ENCODE measurements around the gene CALCOCO1. TPM values are rescaled to one million over a fixed set of nuclear protein-coding genes. Genes with fewer than 3 reads are reported as not detected.

Gene CALCOCO1
- total RNA-seq, 1 donor from 2014 or later, result 68.4 TPM

DNA sequence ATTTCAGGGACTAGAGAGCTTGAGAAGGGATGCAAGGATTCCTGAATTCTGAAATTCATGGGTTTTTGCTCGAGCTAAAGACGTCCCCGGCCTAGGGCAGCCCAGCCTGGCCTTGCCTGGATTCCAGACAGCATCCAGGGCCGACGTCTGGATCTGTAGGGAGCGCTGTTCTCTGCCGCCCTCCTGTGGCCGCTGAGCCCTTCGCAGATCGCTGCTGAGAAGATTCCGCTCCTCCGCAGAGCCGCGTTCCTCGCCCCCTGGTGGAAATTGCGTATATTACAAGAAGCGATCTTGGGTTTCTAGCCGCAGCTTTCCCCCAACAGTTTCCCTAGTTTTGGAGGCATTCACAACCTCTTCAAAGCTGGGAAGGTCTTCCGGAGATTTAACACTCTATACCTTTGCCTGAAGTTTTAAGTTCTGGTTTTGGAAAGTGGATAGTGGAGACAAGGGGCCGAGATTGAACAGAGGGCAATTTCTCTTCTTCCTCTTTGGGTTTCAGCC is 19.4 kb upstream of the CALCOCO1 start:
- peak; percentile 100 for TF ChIP-seq CTCF (IDR thresholded peaks at IDR 0.05; ENCODE audit: insufficient read depth, low read length, poor library complexity, severe bottlenecking)
- Histone ChIP-seq H3K4me3 (ENCODE audit: low read depth, low read length) (no peak overlapping the region), H3K36me3 (ENCODE audit: control insufficient read depth, insufficient read depth, low read length) (no peaks in the 10 kb centered on the region), H3K27me3 (ENCODE audit: control insufficient read depth, insufficient read depth, low read length) (peaks cover 81% of the 10 kb centered on the region)
- DNase-seq (ENCODE audit: low read depth), result peak; percentile 65

GRCh38 chr12:53744751-53745150 is 17.5 kb upstream of the CALCOCO1 start:
- H3K4me3 ChIP-seq (ENCODE audit: low read depth, low read length), result no peak overlapping the region
- no peak for TF ChIP-seq CTCF (IDR thresholded peaks at IDR 0.05; ENCODE audit: insufficient read depth, low read length, poor library complexity, severe bottlenecking)
- H3K36me3 ChIP-seq (ENCODE audit: control insufficient read depth, insufficient read depth, low read length), result no peaks in the 10 kb centered on the region
- peaks cover 76% of the 10 kb centered on the region for H3K27me3 ChIP-seq (ENCODE audit: control insufficient read depth, insufficient read depth, low read length)
- no peak for DNase-seq (ENCODE audit: low read depth)

DNA sequence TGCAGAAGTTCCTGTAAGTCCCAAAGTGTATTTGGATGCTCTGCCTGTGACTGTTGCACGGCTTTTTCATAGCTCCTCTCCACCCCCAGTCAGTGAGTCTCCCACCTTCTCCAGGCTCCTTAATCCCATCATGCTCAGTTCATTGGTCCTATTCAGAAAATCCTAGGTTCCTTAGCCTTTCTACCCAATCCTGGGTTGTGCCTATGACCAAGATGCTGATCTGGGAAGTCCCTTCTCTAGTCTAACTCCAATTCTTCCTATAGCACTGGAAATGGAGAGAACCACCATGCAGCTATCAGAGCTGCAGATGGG is 16.8 kb upstream of the CALCOCO1 start:
- H3K4me3 ChIP-seq (ENCODE audit: low read depth, low read length), result no peak overlapping the region
- no peak for DNase-seq (ENCODE audit: low read depth)
- no peaks in the 10 kb centered on the region for H3K36me3 ChIP-seq (ENCODE audit: control insufficient read depth, insufficient read depth, low read length)
- H3K27me3 ChIP-seq (ENCODE audit: control insufficient read depth, insufficient read depth, low read length), result peaks cover 76% of the 10 kb centered on the region
- no peak for TF ChIP-seq CTCF (IDR thresholded peaks at IDR 0.05; ENCODE audit: insufficient read depth, low read length, poor library complexity, severe bottlenecking)

DNA sequence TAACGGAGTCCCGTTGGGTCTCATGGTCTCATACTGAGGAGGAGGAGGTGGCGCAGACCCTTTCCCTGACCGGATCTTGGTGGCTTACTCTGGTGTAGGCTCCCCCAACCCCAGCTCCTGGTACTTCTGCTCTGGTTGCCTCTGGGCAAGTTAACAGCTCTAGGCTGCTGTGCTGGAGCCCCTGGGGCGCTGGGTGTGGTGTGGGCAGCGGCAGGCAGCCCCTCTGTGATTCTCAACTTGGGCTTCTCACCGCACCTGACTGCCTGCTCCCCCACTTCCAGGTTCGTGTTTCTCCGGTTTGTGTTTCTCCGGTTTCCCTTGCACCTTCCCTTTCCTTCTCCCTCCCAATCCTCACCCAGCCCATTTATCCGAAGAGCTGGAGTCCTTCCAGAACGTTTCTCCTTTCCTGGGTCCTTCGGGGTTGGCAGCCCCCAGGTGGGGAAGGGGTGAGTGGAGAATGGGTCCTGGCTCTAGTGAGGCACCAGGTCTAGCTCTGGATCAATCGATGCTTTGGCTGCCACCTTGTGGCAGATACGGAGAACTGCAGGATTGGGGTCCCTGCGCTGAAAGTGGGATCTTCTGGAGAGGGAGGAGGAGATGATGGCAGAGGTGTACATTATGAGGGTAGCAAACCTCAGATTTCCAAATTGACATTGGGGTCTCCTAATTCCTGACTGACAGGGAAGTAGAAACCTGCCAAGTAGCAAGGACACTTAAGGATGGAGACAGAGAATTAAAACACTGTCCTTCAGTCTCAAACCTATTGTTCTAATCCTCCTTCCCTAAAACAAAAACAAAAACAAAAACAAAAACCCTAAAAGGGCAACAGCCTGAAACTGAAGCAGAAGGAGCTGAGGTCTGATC is 16.2 kb upstream of the CALCOCO1 start:
- Histone ChIP-seq H3K36me3 (ENCODE audit: control insufficient read depth, insufficient read depth, low read length) (no peaks in the 10 kb centered on the region), H3K27me3 (ENCODE audit: control insufficient read depth, insufficient read depth, low read length) (peaks cover 76% of the 10 kb centered on the region), H3K4me3 (ENCODE audit: low read depth, low read length) (no peak overlapping the region)
- TF ChIP-seq CTCF (IDR thresholded peaks at IDR 0.05; ENCODE audit: insufficient read depth, low read length, poor library complexity, severe bottlenecking), result peak; percentile 87
- DNase-seq (ENCODE audit: low read depth), result no peak

DNA sequence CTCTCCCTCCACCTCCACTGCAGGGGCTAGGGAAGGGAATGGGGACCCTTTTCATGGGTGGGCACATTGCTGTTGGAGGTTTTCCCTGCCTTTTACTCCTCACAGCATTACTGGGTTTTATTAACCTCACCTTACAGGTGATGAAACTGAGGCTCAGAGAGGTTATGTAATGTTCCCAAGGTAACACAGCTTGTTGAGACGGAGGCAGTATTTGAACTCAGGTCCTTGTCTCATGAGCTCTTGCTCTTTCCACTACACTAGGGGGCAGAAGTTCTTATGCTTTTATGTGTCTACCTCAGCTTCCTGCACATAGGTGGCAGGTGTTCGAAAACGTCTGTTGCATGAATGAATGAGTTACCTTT is 12.9 kb upstream of the CALCOCO1 start:
- no peak for DNase-seq (ENCODE audit: low read depth)
- Histone ChIP-seq H3K27me3 (ENCODE audit: control insufficient read depth, insufficient read depth, low read length) (peaks cover 82% of the 10 kb centered on the region), H3K36me3 (ENCODE audit: control insufficient read depth, insufficient read depth, low read length) (no peaks in the 10 kb centered on the region), H3K4me3 (ENCODE audit: low read depth, low read length) (no peak overlapping the region)
- TF ChIP-seq CTCF (IDR thresholded peaks at IDR 0.05; ENCODE audit: insufficient read depth, low read length, poor library complexity, severe bottlenecking), result no peak
